H9 (cell line): ENCODE data around the gene TMEM236. TPM values are rescaled to one million over a fixed set of nuclear protein-coding genes. Genes with fewer than 3 reads are reported as not detected.

Experiments used
- DNase-seq: peaks from one replicate; pipeline ENCODE4 v3.0.0-alpha.2; 2017
- H2AFZ ChIP-seq: one replicate; pipeline ENCODE4 v1.6.1; 2013; ENCODE audit warnings: mild to moderate bottlenecking, low read length, control low read depth, moderate library complexity
- H2AK5ac ChIP-seq: 2 replicates; pipeline ENCODE4 v1.6.1; 2013; ENCODE audit warnings: low read length, control low read depth, mixed read lengths; ENCODE audit not compliant: insufficient read length
- H2BK120ac ChIP-seq: one replicate; pipeline ENCODE4 v1.6.1; 2013; ENCODE audit warnings: low read depth, mild to moderate bottlenecking, low read length, control low read depth, inconsistent platforms; ENCODE audit not compliant: poor library complexity, severe bottlenecking
- H2BK12ac ChIP-seq: 2 replicates; pipeline ENCODE4 v1.6.1; 2013; ENCODE audit warnings: low read length, control low read depth, mixed read lengths, low read depth; ENCODE audit not compliant: insufficient read length
- H2BK15ac ChIP-seq: 2 replicates; pipeline ENCODE4 v1.6.1; 2013; ENCODE audit warnings: low read depth, low read length, control low read depth
- H2BK20ac ChIP-seq: one replicate; pipeline ENCODE4 v1.6.1; 2013; ENCODE audit warnings: low read depth, mild to moderate bottlenecking, low read length, control low read depth, inconsistent platforms; ENCODE audit not compliant: poor library complexity, severe bottlenecking
- H2BK5ac ChIP-seq: 2 replicates; pipeline ENCODE4 v1.6.1; 2013; ENCODE audit warnings: low read length, control low read depth, mixed read lengths; ENCODE audit not compliant: insufficient read length
- H3K14ac ChIP-seq: 2 replicates; pipeline ENCODE4 v1.6.1; 2013; ENCODE audit warnings: low read length, control low read depth; ENCODE audit not compliant: insufficient read depth
- H3K18ac ChIP-seq: 2 replicates; pipeline ENCODE4 v1.6.1; 2013; ENCODE audit warnings: low read depth, mild to moderate bottlenecking, mixed read lengths, low read length, control low read depth; ENCODE audit not compliant: insufficient read length
- H3K23ac ChIP-seq: 2 replicates; pipeline ENCODE4 v1.6.1; 2013; ENCODE audit warnings: low read length, control low read depth, mixed read lengths, low read depth; ENCODE audit not compliant: insufficient read length
- H3K23me2 ChIP-seq: 2 replicates; pipeline ENCODE4 v1.6.1; 2013; ENCODE audit warnings: low read depth, mild to moderate bottlenecking, mixed read lengths, low read length, control low read depth; ENCODE audit not compliant: insufficient read length, poor library complexity, severe bottlenecking
- H3K27ac ChIP-seq: 2 replicates; pipeline ENCODE4 v1.5.1; 2013; ENCODE audit warnings: low read length, control low read depth, mixed read lengths, low read depth; ENCODE audit not compliant: insufficient read length
- H3K27me3 ChIP-seq: 2 replicates; pipeline ENCODE4 v1.6.1; 2013; ENCODE audit warnings: low read length, control low read depth, inconsistent platforms; ENCODE audit not compliant: insufficient read depth
- H3K4ac ChIP-seq: 2 replicates; pipeline ENCODE4 v1.6.1; 2013; ENCODE audit warnings: low read depth, mild to moderate bottlenecking, control low read depth, inconsistent platforms, low read length, moderate library complexity
- H3K4me1 ChIP-seq: 2 replicates; pipeline ENCODE4 v1.6.1; 2013; ENCODE audit warnings: low read length, control low read depth, inconsistent platforms; ENCODE audit not compliant: insufficient read depth
- H3K4me2 ChIP-seq: 2 replicates; pipeline ENCODE4 v1.6.1; 2013; ENCODE audit warnings: low read length, control low read depth, mixed read lengths; ENCODE audit not compliant: insufficient read length, insufficient read depth
- H3K56ac ChIP-seq: 2 replicates; pipeline ENCODE4 v1.6.1; 2013; ENCODE audit warnings: low read depth, mild to moderate bottlenecking, mixed read lengths, low read length, control low read depth; ENCODE audit not compliant: insufficient read length
- H3K79me1 ChIP-seq: 2 replicates; pipeline ENCODE4 v1.6.1; 2013; ENCODE audit warnings: low read depth, mild to moderate bottlenecking, moderate library complexity, low read length, control low read depth, inconsistent platforms; ENCODE audit not compliant: insufficient read depth, poor library complexity, severe bottlenecking
- H3K79me2 ChIP-seq: 2 replicates; pipeline ENCODE4 v1.6.1; 2013; ENCODE audit warnings: low read length, control low read depth, inconsistent platforms; ENCODE audit not compliant: insufficient read depth
- H3K9ac ChIP-seq: 2 replicates; pipeline ENCODE4 v1.6.1; 2013; ENCODE audit warnings: low read length, control low read depth, mixed read lengths; ENCODE audit not compliant: insufficient read length; ENCODE audit errors: extremely low read depth
- H3K9me3 ChIP-seq: one replicate; pipeline ENCODE4 v1.6.1; 2013; ENCODE audit warnings: low read depth, low read length, inconsistent platforms; ENCODE audit not compliant: control insufficient read depth
- H3T11ph ChIP-seq: one replicate; pipeline ENCODE4 v1.6.1; 2013; ENCODE audit warnings: mild to moderate bottlenecking, low read length, control low read depth, inconsistent platforms
- H4K20me1 ChIP-seq: one replicate; pipeline ENCODE4 v1.6.1; 2013; ENCODE audit not compliant: control insufficient read depth, insufficient read length, insufficient read depth
- H4K5ac ChIP-seq: 2 replicates; pipeline ENCODE4 v1.6.1; 2013; ENCODE audit warnings: low read depth, mild to moderate bottlenecking, mixed read lengths, low read length, control low read depth; ENCODE audit not compliant: insufficient read length
- H4K8ac ChIP-seq: replicated peaks from 2 replicates; pipeline ENCODE4 v1.6.1; 2013; ENCODE audit warnings: low read length, control low read depth, mixed read lengths, low read depth; ENCODE audit not compliant: insufficient read length
- H4K91ac ChIP-seq: 2 replicates; pipeline ENCODE4 v1.6.1; 2013; ENCODE audit warnings: low read depth, mild to moderate bottlenecking, moderate library complexity, mixed read lengths, low read length, control low read depth; ENCODE audit not compliant: insufficient read length
- H3K27ac Mint-ChIP-seq, 3 experiments: 2 replicates in 2 of 3; 3 replicates in 1 of 3; pipeline ENCODE4 v1.8.0; 2020 to 2021; ENCODE audit warnings: mixed read lengths in 3 of 3, mild to moderate bottlenecking in 1 of 3, moderate library complexity in 1 of 3
- H3K27me3 Mint-ChIP-seq: 2 replicates; pipeline ENCODE4 v1.8.0; 2021; ENCODE audit warnings: low read depth, mild to moderate bottlenecking, moderate library complexity, mixed read lengths
- H3K36me3 Mint-ChIP-seq, 3 experiments: 2 replicates in 2 of 3; 3 replicates in 1 of 3; pipeline ENCODE4 v1.8.0; 2020 to 2021; ENCODE audit warnings: low read depth in 3 of 3, mixed read lengths in 3 of 3; ENCODE audit not compliant: insufficient read depth in 1 of 3
- H3K4me1 Mint-ChIP-seq, 2 experiments: 2 replicates each; pipeline ENCODE4 v1.8.0; 2020; ENCODE audit warnings: mixed read lengths in 2 of 2
- H3K4me3 Mint-ChIP-seq, 2 experiments: 2 replicates in 1 of 2; 3 replicates in 1 of 2; pipeline ENCODE4 v1.8.0; 2020 to 2021; ENCODE audit warnings: mild to moderate bottlenecking in 2 of 2, mixed read lengths in 2 of 2, moderate library complexity in 1 of 2
- H3K9me3 Mint-ChIP-seq, 2 experiments: 2 replicates in 1 of 2; 3 replicates in 1 of 2; pipeline ENCODE4 v1.8.0; 2020; ENCODE audit warnings: mild to moderate bottlenecking in 2 of 2, mixed read lengths in 2 of 2, moderate library complexity in 1 of 2
- WGBS: extraction: QIAGEN DNeasy Blood & Tissue Kit; methylation state at CpG from one replicate; pipeline ENCODE4 v1.1.7; 2013; ENCODE audit warnings: missing lambda C conversion rate, low lambda C conversion rate, mixed read lengths; ENCODE audit not compliant: insufficient read length; ENCODE audit errors: extremely low coverage; 5-methylcytosine and 5-hydroxymethylcytosine counted together
- total RNA-seq: library from RNA; stranded (reverse); gene quantifications from 2 replicates; pipeline ENCODE4 v1.2.1, GENCODE V29; 2021
- TF ChIP-seq, protein P1 (sequence below): fragments of 200-600 bp; sonication (generic); conservative IDR thresholded peaks from 3 replicates; pipeline ENCODE4 v1.8.0; 2021; ENCODE audit warnings: antibody characterized with exemption, mild to moderate bottlenecking

The TMEM236 gene
- total RNA-seq, 1 experiment from 2014 or later: not detected

DNA sequence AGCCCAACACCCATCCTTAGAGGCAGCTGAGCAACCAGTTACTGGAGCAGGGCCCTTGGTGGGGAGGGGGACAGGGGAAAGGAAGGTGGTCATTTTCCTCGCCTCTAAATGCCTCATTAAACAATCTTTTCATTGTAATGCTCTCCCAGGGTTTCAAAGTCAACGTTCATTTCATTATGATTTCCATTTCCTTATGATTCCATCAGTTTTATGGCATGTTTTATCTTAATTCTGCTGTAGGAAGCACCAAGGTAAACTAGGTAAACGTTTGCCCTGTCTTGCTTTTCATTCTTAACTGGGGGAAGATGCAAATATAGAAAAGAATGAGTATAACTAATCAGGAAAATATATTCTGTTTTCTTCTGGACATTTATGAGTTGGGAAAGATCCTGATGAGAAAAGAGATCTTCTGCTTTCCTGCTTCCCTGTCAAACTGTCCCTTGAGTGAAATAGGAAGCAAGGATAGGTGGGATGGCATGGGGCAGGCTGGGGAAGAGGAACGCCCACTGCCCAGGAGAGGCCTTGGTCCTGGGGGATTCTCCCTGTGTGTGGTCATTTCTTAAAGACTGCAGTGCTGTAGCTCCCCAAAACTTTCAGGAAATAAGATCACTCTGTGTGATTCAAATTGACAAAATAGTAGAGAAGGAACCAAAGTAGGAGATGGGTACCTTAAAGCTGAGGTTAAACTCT, 20.5 kb upstream of the TMEM236 start:
- Histone ChIP-seq H3T11ph (no peak overlapping the region), H3K79me2 (no peaks in the 10 kb centered on the region), H3K4ac (no peak overlapping the region), H3K14ac (no peak overlapping the region), H3K27ac (no peak overlapping the region), H3K23me2 (no peaks in the 10 kb centered on the region), H2AFZ (no peak overlapping the region), H4K91ac (no peak overlapping the region), H2BK120ac (no peak overlapping the region), H3K56ac (no peak overlapping the region), H2BK5ac (no peak overlapping the region), H4K20me1 (no peaks in the 10 kb centered on the region), H2AK5ac (no peak overlapping the region), H3K4me1 (no peaks in the 10 kb centered on the region), H2BK15ac (no peak overlapping the region), H3K9me3 (no peaks in the 10 kb centered on the region), H3K79me1 (no peaks in the 10 kb centered on the region), H3K18ac (no peak overlapping the region), H2BK20ac (no peak overlapping the region), H3K4me2 (no peak overlapping the region), H3K9ac (no peak overlapping the region), H3K23ac (no peak overlapping the region), H3K27me3 (no peaks in the 10 kb centered on the region), H2BK12ac (no peak overlapping the region), H4K5ac (no peak overlapping the region), H4K8ac (no peak overlapping the region)
- H3K36me3 Mint-ChIP-seq: no peaks in the 10 kb centered on the region
- no peaks in the 10 kb centered on the region for H3K27me3 Mint-ChIP-seq
- no peak overlapping the region for H3K4me3 Mint-ChIP-seq
- H3K9me3 Mint-ChIP-seq: no peaks in the 10 kb centered on the region
- no peak for DNase-seq
- H3K4me1 Mint-ChIP-seq: no peaks in the 10 kb centered on the region
- TF ChIP-seq, protein P1, sequence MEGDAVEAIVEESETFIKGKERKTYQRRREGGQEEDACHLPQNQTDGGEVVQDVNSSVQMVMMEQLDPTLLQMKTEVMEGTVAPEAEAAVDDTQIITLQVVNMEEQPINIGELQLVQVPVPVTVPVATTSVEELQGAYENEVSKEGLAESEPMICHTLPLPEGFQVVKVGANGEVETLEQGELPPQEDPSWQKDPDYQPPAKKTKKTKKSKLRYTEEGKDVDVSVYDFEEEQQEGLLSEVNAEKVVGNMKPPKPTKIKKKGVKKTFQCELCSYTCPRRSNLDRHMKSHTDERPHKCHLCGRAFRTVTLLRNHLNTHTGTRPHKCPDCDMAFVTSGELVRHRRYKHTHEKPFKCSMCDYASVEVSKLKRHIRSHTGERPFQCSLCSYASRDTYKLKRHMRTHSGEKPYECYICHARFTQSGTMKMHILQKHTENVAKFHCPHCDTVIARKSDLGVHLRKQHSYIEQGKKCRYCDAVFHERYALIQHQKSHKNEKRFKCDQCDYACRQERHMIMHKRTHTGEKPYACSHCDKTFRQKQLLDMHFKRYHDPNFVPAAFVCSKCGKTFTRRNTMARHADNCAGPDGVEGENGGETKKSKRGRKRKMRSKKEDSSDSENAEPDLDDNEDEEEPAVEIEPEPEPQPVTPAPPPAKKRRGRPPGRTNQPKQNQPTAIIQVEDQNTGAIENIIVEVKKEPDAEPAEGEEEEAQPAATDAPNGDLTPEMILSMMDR: no peak
- no peak overlapping the region; a peak in 1 of 7 replicates for H3K27ac Mint-ChIP-seq
- no CpG with 5 or more reads among the region's 4 CpGs for WGBS
